Endothelial cell of umbilical vein (primary cell): ENCODE measurements around the gene CST9L.

Experiments used
- CTCF ChIP-seq, 2 donors: IDR thresholded peaks; 1 replicate in 1 of 2; 2 replicates in 1 of 2; pipeline ENCODE4 v1.5.1; 2011; ENCODE audit warnings: low read length in 2 of 2, mild to moderate bottlenecking in 2 of 2, moderate library complexity in 2 of 2, control low read depth in 1 of 2, inconsistent platforms in 1 of 2, low read depth in 1 of 2; ENCODE audit not compliant: insufficient read depth in 1 of 2; ENCODE audit errors: extremely low read depth in 1 of 2
- EZH2 ChIP-seq: IDR thresholded peaks from 2 replicates; pipeline ENCODE4 v1.6.1; 2012; ENCODE audit warnings: borderline replicate concordance, low read depth, mild to moderate bottlenecking, moderate library complexity, low read length, inconsistent platforms; ENCODE audit not compliant: severe bottlenecking
- FOS ChIP-seq: IDR thresholded peaks from 2 replicates; pipeline ENCODE4 v1.6.1; 2011; ENCODE audit warnings: mild to moderate bottlenecking, low read length, moderate library complexity, borderline replicate concordance; ENCODE audit not compliant: insufficient read depth
- GATA2 ChIP-seq: IDR thresholded peaks from 2 replicates; pipeline ENCODE4 v1.7.0; 2011; ENCODE audit warnings: low read depth, mild to moderate bottlenecking, moderate library complexity, mixed read lengths, low read length; ENCODE audit not compliant: insufficient read length, insufficient read depth
- JUN ChIP-seq: IDR thresholded peaks from 2 replicates; pipeline ENCODE4 v1.6.1; 2011; ENCODE audit warnings: borderline replicate concordance, low read depth; ENCODE audit not compliant: insufficient read length, insufficient read depth
- MAX ChIP-seq: IDR thresholded peaks from 2 replicates; pipeline ENCODE4 v1.6.1; 2011; ENCODE audit not compliant: insufficient read depth, insufficient read length
- POLR2A ChIP-seq: IDR thresholded peaks from 2 replicates; pipeline ENCODE4 v1.6.1; 2012; ENCODE audit warnings: low read depth, mild to moderate bottlenecking, control low read depth, low read length
- POLR2AphosphoS5 ChIP-seq: IDR thresholded peaks from 2 replicates; pipeline ENCODE4 v1.6.1; 2012; ENCODE audit warnings: low read depth, mild to moderate bottlenecking, control low read depth, low read length, moderate library complexity; ENCODE audit not compliant: insufficient read depth

- TF ChIP-seq CTCF (IDR thresholded peaks at IDR 0.05; ENCODE audit: extremely low read depth in 1 of 2, insufficient read depth in 1 of 2, low read depth in 1 of 2, low read length in 2 of 2), result no peak
- TF ChIP-seq GATA2, result no peak
- TF ChIP-seq POLR2A, result no peak
- TF ChIP-seq MAX, result no peak
- no peak for TF ChIP-seq EZH2
- no peak for TF ChIP-seq JUN
- no peak for TF ChIP-seq POLR2AphosphoS5
- TF ChIP-seq FOS, result no peak
Measured at GRCh38 chr20:23613676-23614075, 45.4 kb upstream of the CST9L start.
